Smooth muscle cell (in vitro differentiated cells): Measurements from ENCODE around the gene ASIP. TPM values are rescaled to one million over a fixed set of nuclear protein-coding genes. Genes with fewer than 3 reads are reported as not detected.

ENCODE experiments used
- DNase-seq: peaks from one replicate; lab custom pipeline; 2025; ENCODE audit not compliant: unreplicated experiment; lab: John Stamatoyannopoulos, UW
- H2AFZ ChIP-seq: fragments of 200-600 bp; sonication (generic); 2 replicates; pipeline ENCODE4 v1.6.0; 2016; ENCODE audit warnings: antibody characterized with exemption, low read depth, mild to moderate bottlenecking
- H3F3A ChIP-seq: fragments of 200-600 bp; sonication (generic); 2 replicates; pipeline ENCODE4 v1.6.0; 2017; ENCODE audit warnings: antibody characterized with exemption, low read depth
- H3K27ac ChIP-seq: fragments of 200-600 bp; sonication (generic); 2 replicates; pipeline ENCODE4 v1.5.1; 2016; ENCODE audit warnings: low read depth, mild to moderate bottlenecking
- H3K27me3 ChIP-seq: fragments of 200-600 bp; sonication (generic); 2 replicates; pipeline ENCODE4 v1.6.1; 2016; ENCODE audit warnings: low read depth, mild to moderate bottlenecking
- H3K36me3 ChIP-seq: fragments of 200-600 bp; sonication (generic); 2 replicates; pipeline ENCODE4 v1.5.1; 2016; ENCODE audit warnings: low read depth
- H3K4me1 ChIP-seq: fragments of 200-600 bp; sonication (generic); 2 replicates; pipeline ENCODE4 v1.5.1; 2016; ENCODE audit warnings: low read depth
- H3K4me2 ChIP-seq: fragments of 200-600 bp; sonication (generic); 2 replicates; pipeline ENCODE4 v1.6.0; 2016; ENCODE audit warnings: mild to moderate bottlenecking
- H3K4me3 ChIP-seq: fragments of 200-600 bp; sonication (generic); 2 replicates; pipeline ENCODE4 v1.5.1; 2016; ENCODE audit warnings: mild to moderate bottlenecking
- H3K79me2 ChIP-seq: fragments of 200-600 bp; sonication (generic); 2 replicates; pipeline ENCODE4 v1.6.0; 2016; ENCODE audit warnings: low read depth, mild to moderate bottlenecking
- H3K9ac ChIP-seq: fragments of 200-600 bp; sonication (generic); 2 replicates; pipeline ENCODE4 v1.6.0; 2016; ENCODE audit warnings: low read depth
- H3K9me3 ChIP-seq: fragments of 200-600 bp; sonication (generic); replicated peaks from 2 replicates; pipeline ENCODE4 v1.5.1; 2016; ENCODE audit warnings: low read depth
- H4K20me1 ChIP-seq: fragments of 200-600 bp; sonication (generic); 2 replicates; pipeline ENCODE4 v1.6.0; 2016; ENCODE audit warnings: low read depth
- WGBS: methylation state at CpG from one replicate; pipeline ENCODE4 v1.1.7; 2016; ENCODE audit warnings: low lambda C conversion rate; 5-methylcytosine and 5-hydroxymethylcytosine counted together
- polyA plus RNA-seq: library from polyadenylated mRNA; unstranded; fragments of >200 nt; fragmentation: Nextera tagmentation; extraction: Ambion mirVana; gene quantifications from 2 replicates; pipeline ENCODE4 v1.2.1, GENCODE V29; 2016
- total RNA-seq: library from RNA; depleted of rRNA; stranded (reverse); fragments of >200 nt; gene quantifications from 2 replicates; pipeline ENCODE4 v1.2.3, GENCODE V29; 2014
- TF ChIP-seq, protein P1 (sequence below): fragments of 200-600 bp; sonication (generic); IDR thresholded peaks from 2 replicates; pipeline ENCODE4 v1.5.1; 2017; ENCODE audit warnings: borderline replicate concordance, mild to moderate bottlenecking, antibody characterized with exemption; ENCODE audit not compliant: insufficient read depth, poor library complexity, severe bottlenecking

The ASIP gene
- total and polyA plus RNA-seq, 2 experiments from 2014 or later, result not detected

DNA sequence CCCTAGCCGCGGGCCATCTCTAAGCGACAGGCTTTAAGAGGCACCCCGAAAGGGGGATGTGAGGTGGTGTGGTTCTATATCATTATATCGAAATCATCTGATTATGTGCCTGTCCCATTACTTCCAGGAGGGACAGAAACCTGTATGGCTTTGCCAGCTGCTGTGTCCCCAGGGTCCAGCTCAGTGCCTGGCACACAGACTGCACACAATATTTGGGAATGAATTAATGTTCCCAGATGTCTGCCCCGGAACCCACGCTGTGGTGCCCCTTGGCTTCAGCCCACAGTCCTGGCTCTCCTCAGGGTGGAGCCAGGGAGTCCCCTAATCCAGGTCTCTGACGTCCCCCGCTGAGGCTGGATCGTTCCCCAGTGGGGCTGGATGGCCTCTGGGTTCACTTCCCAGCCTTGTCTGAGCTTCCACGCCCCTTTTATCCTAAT, 70.8 kb downstream of the ASIP start:
- H3F3A ChIP-seq, result no peaks in the 10 kb centered on the region
- peaks cover 9% of the 10 kb centered on the region for H3K27me3 ChIP-seq
- no peak overlapping the region for H3K27ac ChIP-seq
- H3K79me2 ChIP-seq, result no peaks in the 10 kb centered on the region
- DNase-seq, result no peak
- H3K36me3 ChIP-seq, result no peaks in the 10 kb centered on the region
- H3K4me3 ChIP-seq, result peak overlapping the region; percentile 36
- TF ChIP-seq, protein P1, sequence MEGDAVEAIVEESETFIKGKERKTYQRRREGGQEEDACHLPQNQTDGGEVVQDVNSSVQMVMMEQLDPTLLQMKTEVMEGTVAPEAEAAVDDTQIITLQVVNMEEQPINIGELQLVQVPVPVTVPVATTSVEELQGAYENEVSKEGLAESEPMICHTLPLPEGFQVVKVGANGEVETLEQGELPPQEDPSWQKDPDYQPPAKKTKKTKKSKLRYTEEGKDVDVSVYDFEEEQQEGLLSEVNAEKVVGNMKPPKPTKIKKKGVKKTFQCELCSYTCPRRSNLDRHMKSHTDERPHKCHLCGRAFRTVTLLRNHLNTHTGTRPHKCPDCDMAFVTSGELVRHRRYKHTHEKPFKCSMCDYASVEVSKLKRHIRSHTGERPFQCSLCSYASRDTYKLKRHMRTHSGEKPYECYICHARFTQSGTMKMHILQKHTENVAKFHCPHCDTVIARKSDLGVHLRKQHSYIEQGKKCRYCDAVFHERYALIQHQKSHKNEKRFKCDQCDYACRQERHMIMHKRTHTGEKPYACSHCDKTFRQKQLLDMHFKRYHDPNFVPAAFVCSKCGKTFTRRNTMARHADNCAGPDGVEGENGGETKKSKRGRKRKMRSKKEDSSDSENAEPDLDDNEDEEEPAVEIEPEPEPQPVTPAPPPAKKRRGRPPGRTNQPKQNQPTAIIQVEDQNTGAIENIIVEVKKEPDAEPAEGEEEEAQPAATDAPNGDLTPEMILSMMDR, result no peak
- peak overlapping the region; percentile 34 for H2AFZ ChIP-seq
- H3K4me1 ChIP-seq, result peaks cover 14% of the 10 kb centered on the region
- 24% methylated on average over 11 of the region's 11 CpGs for WGBS
- H3K4me2 ChIP-seq, result peak overlapping the region; percentile 87
- H3K9ac ChIP-seq, result no peak overlapping the region
- H4K20me1 ChIP-seq, result no peaks in the 10 kb centered on the region
- no peaks in the 10 kb centered on the region for H3K9me3 ChIP-seq

DNA sequence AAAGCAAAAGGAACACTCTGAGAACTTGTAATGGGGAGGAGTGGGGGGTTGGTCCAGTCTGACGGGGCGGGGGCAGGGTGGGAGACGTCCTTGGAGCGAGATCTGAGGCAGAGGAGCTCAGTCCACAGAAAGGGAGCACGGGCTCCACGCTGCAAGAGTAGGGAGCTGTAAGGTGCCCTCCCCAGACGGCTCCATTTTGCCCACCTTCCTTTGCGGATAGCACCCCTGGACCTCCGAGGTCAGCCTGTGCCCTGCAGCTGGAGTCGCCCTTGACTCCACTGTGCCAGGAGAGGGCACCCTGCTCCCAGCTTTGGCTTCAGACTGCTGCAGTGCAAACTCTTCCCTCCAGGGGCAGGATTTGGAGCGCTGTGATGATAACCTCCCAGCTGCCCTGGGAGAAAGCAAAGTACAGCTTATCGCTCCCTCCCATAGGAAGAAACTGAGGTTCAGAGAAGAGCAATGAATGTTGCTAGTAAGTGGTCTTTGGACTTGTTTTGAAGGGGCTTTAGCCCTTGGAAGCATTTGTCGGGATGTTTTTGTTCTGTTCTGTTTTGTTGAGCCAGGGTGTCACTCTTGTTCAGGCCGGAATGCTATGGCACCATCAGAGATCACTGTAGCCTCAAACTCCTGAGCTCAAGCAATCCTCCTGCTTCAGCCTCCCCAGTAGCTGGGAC, 71.5 kb downstream of the ASIP start:
- H3F3A ChIP-seq, result no peaks in the 10 kb centered on the region
- no peaks in the 10 kb centered on the region for H3K79me2 ChIP-seq
- peak overlapping the region; percentile 87 for H3K4me2 ChIP-seq
- H3K4me3 ChIP-seq, result peak overlapping the region; percentile 36
- peaks cover 9% of the 10 kb centered on the region for H3K27me3 ChIP-seq
- peak; percentile 38 for DNase-seq
- H2AFZ ChIP-seq, result peak overlapping the region; percentile 67
- H3K36me3 ChIP-seq, result no peaks in the 10 kb centered on the region
- no peaks in the 10 kb centered on the region for H4K20me1 ChIP-seq
- TF ChIP-seq, protein P1, result peak; percentile 98
- WGBS, result 9% methylated on average over 14 of the region's 14 CpGs
- no peaks in the 10 kb centered on the region for H3K9me3 ChIP-seq
- no peak overlapping the region for H3K9ac ChIP-seq
- H3K27ac ChIP-seq, result no peak overlapping the region
- H3K4me1 ChIP-seq, result peaks cover 14% of the 10 kb centered on the region

DNA sequence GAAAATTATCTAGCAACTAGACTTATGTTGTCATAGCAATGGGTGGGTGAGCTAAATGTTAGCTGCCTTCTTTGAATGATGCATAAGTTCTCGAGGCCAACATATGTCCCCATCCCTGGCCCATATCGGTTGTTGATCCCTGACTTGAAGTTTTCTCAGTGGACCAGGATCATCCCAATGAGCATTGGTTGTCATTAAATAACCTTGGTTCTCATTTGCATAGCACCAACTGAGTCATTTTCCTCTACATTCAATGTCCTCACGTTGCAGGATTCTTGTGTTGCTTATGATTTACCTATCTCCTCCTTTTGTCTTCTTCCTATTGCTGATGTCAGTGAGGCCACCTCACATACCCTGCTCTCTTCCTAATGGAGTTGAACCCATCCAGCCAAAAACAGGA, 74.0 kb downstream of the ASIP start:
- Histone ChIP-seq H3K27ac (peak overlapping the region; percentile 75), H3K9ac (no peak overlapping the region), H3K9me3 (no peaks in the 10 kb centered on the region), H3K36me3 (no peaks in the 10 kb centered on the region), H3K4me2 (no peak overlapping the region), H4K20me1 (no peaks in the 10 kb centered on the region), H3K27me3 (peaks cover 9% of the 10 kb centered on the region), H3K4me3 (no peak overlapping the region), H3K4me1 (peaks cover 14% of the 10 kb centered on the region), H3F3A (no peaks in the 10 kb centered on the region), H2AFZ (no peak overlapping the region), H3K79me2 (no peaks in the 10 kb centered on the region)
- DNase-seq, result no peak
- 93% methylated on average over 3 of the region's 3 CpGs for WGBS
- TF ChIP-seq, protein P1, result no peak

DNA sequence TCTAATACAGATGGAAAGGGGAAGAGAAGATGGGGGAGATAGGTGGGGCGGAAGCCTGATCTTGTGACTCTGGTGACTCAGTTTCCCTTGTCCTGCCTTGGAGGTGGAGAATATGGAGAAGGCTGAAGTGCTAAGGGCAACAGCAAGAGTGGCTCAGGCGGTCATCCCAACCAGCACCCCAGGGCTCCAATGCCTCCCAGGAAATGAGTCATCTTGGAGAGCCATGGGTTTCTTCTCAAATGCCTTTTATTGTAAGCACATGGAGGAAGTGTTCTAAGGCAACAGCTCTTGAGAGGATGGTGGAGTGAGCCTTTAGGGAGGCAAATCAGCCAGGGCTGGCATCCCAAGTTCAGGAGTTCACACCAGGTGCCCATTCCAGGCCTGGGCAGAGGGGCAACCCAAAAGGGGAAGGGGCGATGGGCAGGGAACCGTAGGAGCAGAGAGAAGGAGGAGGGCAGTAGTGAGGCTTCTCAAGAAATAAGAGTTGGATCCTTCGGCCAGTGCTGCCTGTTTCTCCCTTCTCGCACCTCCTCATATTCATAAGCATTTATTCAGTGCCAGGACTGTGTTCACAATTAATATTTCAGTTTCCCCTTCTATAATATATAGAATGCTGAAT, 75.1 kb downstream of the ASIP start:
- whole genome bisulfite sequencing, result 93% methylated on average over 6 of the region's 6 CpGs
- H3K9me3 ChIP-seq, result no peaks in the 10 kb centered on the region
- H3K4me1 ChIP-seq, result peaks cover 11% of the 10 kb centered on the region
- TF ChIP-seq, protein P1, result no peak
- H3K27me3 ChIP-seq, result peaks cover 9% of the 10 kb centered on the region
- no peak overlapping the region for H3K9ac ChIP-seq
- no peaks in the 10 kb centered on the region for H4K20me1 ChIP-seq
- no peak overlapping the region for H2AFZ ChIP-seq
- H3K79me2 ChIP-seq, result no peaks in the 10 kb centered on the region
- no peak for DNase-seq
- H3K36me3 ChIP-seq, result no peaks in the 10 kb centered on the region
- no peak overlapping the region for H3K4me3 ChIP-seq
- no peak overlapping the region for H3K27ac ChIP-seq
- no peaks in the 10 kb centered on the region for H3F3A ChIP-seq
- no peak overlapping the region for H3K4me2 ChIP-seq
